HFF-Myc (cell line): ENCODE measurements around the gene RELT.

Source experiments
- DNase-seq: peaks from one replicate; pipeline ENCODE4 v3.0.0-alpha.2; 2011; ENCODE audit warnings: low read depth; ENCODE audit errors: extremely low read depth
- H3K4me3 ChIP-seq: replicated peaks from 2 replicates; pipeline ENCODE4 v1.5.1; 2011; ENCODE audit warnings: low read depth, mild to moderate bottlenecking, control low read depth, low read length
- CTCF ChIP-seq: IDR thresholded peaks from 2 replicates; pipeline ENCODE4 v1.5.1; 2012; ENCODE audit warnings: mild to moderate bottlenecking, low read depth, low read length, control low read depth; ENCODE audit errors: missing control alignments

Gene RELT

GRCh38 chr11:73390601-73391565, 14.7 kb downstream of the RELT start:
- H3K4me3 ChIP-seq = no peak overlapping the region
- DNase-seq = no peak
- no peak for TF ChIP-seq CTCF

GRCh38 chr11:73391665-73392064, 15.5 kb downstream of the RELT start:
- no peak overlapping the region for H3K4me3 ChIP-seq
- DNase-seq = no peak
- no peak for TF ChIP-seq CTCF

- no peak for TF ChIP-seq CTCF
- no peak for DNase-seq
- H3K4me3 ChIP-seq = no peak overlapping the region
These were observed 16.2 kb downstream of the RELT start for GRCh38 chr11:73392108-73393010.

- no peak for DNase-seq
- no peak overlapping the region for H3K4me3 ChIP-seq
- no peak for TF ChIP-seq CTCF
These were observed 16.8 kb downstream of the RELT start for GRCh38 chr11:73393011-73393380.

GRCh38 chr11:73393479-73394415, 17.5 kb downstream of the RELT start:
- peak; percentile 66 for DNase-seq
- H3K4me3 ChIP-seq = no peak overlapping the region
- TF ChIP-seq CTCF = peak; percentile 87
